ENCODE data around the gene MYH16.
"Not testable (repeated sequence)": the region's sequence is repeated elsewhere in the genome, so short reads cannot be mapped to it uniquely, and the experiment has no call there.

MYH16 gene

DNA sequence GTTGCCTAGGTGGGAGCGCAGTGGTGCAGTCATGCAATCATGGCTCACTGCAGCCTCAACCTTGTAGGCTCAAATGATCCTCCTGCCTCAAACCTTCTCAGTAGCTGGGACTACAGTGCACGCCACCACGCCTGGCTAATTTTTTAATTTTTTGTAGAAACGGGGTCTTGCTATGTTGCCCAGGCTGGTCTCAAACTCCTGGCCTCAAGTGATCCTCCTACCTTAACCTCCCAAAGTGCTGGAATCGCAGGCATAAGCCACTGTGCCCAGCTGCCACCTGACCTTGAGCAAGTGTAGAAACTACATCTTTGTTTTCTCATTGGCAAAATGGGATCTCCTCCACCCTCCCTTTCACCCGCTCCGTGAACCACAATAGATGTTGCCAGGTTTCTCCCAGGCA, 15.0 kb upstream of the MYH16 start:
- no peak for DNase-seq

- DNase-seq: no peak
These were observed 14.1 kb upstream of the MYH16 start for GRCh38 chr7:99258501-99258900.

DNA sequence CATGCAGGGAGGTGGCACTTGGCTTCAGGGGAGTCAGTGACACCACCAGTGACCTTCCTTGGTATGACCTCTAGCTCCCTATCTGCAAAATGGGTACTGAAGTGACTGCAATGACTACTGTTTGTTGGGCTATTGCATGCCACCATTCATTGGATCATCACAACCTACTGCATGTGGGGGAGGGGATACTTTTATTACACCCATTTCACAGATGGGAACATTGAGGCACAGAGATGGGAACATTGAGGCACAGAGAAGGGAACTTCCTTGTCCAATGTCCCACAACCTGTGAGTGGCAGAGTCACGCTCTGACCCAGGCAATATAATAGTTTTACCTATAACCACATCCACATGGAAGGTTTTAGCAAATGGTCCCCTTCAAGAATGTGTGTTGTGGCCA, 12.2 kb upstream of the MYH16 start:
- DNase-seq: no peak

- DNase-seq: no peak
These were observed 11.0 kb upstream of the MYH16 start for GRCh38 chr7:99261646-99262045.

GRCh38 chr7:99265848-99266480, 6.7 kb upstream of the MYH16 start:
- no peak for DNase-seq

DNA sequence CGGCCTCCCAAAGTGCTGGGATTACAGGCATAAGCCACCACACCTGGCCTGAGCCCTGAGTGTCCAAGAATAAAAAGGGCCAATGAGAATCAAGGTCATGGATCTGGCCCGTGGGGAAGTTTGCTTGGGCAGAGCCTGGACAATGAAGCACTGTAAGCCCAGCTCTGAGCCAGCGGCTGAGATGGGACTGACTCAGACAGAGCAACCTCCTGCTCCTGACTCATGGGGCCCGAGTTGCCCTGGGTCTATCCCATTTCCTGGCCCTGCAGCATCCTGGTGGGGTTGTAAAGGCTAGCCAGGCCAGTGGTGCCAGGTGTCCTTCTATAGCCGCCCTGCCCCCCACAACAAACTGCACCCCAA, 5.2 kb upstream of the MYH16 start:
- peak in 26 of 56 donors; percentile 5 to 90 (median 46) for DNase-seq

DNA sequence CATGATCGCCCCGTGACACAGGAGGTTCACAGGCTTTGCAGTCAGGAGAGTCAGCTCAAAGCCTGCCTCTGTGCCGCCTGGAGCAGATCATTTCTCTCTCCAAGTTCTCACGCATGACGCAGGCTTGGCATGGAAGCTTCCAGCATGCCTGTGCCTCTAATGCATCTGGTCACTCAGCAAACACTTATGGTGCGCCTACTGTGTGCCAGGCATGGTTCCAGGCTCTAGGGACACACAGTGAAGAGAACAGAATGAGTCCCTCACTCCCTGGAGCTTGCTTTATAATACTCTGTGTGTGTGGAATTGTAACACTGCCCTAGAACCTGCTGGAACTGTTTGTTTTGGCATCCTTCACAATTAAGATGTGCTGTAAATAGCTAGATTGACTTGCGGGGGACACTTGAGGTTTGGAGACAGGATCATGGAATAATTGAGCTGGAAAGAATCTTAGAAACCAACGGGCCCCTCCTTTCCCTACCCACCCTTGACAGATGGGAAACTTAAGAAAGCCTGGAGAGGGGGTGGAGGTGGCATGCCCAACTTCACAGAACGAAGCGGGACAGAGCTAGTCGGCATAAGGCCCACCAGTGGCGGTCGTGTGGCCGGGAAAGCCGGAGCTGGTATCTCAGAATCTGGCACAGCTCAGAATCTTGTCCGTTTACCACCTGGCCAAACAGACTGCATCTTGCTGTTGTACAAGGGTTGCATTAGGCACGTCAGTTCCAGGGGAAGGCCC, 4.6 kb upstream of the MYH16 start:
- DNase-seq: peak in 40 of 56 donors; percentile 2 to 90 (median 41)

DNA sequence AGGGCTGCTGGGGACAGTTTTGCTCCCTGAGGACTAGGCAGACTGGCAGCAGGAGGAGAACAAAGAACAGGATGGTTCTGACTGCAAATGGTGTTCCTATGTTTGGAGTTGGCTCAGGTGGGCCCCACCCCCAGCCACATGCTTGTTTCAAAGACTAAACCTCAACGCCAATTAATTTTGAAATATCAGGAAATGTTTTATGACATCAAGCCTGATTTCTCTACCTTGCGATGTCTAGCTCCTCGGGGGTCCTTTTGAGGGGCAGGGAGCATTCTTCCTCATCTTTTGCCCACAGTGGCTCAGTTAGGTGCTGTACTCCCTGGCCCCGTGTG, 4.1 kb upstream of the MYH16 start:
- peak in 2 of 56 donors; percentile 36 to 40 for DNase-seq

DNA sequence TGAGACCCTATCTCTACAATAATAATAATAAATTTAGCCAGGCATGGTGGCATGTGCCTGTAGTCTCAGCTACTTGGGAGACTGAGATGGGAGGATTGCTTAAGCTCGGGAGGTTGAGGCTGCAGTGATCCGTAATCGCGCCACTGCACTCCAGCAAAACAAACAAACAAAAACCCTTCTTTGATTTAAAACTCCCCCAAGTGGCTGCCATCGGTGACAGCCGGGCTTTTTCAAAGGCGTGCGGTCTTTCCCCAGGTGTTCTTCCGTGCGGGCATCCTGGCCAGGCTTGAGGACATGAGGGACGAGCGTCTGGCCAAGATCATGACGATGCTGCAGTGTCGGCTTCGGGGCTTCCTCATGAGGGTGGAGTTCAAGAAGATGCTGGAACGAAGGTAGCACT, 1.9 kb upstream of the MYH16 start:
- DNase-seq: no peak

DNA sequence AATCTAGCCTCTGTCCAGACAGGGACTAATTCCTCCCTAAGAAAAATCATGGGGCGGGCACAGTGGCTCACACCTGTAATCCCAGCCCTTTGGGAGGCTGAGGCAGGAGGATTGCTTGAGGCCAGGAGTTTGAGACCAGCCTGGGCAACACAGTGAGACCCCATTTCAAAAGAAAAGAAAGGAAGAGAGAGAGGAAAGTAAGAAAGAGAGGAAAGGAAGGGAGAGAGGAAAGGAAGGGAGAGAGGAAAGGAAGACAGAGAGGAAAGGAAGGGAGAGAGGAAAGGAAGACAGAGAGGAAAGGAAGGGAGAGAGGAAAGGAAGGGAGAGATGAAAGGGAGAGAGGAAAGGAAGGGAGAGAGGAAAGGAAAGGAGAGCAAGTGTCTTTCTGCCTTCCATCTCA, 922 bp downstream of the MYH16 start:
- DNase-seq: not testable (repeated sequence)

DNA sequence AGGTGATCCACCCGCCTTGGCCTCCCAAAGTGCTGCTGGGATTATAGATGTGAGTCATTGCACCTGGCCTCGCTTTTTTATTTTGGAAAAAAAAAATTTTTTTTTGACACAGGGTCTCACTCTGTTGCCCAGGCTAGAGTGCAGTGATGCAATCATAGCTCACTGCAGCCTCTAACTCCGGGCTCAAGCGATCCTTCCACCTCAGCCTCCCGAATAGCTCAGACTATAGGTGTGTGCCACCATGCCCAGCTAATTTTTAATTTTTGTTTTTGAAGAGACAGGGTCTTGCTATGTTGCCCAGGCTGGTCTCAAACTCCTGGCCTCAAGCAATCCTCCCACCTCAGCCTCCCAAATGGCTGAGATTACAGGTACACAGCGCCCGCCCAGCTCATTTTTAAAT, 2.3 kb downstream of the MYH16 start:
- DNase-seq: not testable (repeated sequence)

DNA sequence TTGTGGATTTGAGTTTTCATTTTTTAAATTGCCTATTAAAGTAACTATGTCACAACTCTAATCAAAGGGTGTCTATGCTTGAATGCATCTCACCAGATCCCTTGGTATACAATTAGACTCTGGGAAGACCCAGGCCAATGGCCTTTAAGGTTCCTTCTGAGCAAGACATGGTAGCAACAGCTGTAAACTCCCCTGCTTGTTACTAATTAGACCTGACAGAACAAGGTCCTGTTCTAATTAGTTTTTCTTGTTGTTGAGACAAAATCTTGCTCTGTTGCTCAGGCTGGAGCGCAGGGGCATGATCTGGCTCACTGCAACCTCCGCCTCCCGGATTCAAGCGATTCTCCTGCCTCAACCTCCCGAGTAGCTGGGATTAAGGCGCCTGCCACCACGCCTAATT, 2.9 kb downstream of the MYH16 start:
- DNase-seq: no peak

- DNase-seq: no peak
These were observed 5.5 kb downstream of the MYH16 start for GRCh38 chr7:99278180-99278579.

DNA sequence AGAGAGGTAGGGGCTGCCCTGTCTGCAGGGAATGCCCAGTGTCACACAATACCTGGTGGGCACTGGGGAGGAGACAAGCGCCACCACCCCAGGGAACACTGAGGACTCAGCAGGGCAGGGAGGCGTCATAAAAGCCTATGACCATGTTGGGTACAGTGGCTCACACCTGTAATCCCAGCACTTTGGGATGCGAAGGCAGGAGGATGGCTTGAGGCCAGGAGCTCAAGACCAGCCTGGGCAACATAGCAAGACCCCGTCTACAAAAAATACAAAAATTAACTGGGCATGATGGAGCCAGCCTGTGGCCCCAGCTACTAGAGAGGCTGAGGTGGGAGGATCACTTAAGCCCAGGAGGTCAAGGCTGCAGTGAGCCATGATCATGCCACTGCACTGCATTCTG, 11.5 kb downstream of the MYH16 start:
- DNase-seq: not testable (repeated sequence)

DNA sequence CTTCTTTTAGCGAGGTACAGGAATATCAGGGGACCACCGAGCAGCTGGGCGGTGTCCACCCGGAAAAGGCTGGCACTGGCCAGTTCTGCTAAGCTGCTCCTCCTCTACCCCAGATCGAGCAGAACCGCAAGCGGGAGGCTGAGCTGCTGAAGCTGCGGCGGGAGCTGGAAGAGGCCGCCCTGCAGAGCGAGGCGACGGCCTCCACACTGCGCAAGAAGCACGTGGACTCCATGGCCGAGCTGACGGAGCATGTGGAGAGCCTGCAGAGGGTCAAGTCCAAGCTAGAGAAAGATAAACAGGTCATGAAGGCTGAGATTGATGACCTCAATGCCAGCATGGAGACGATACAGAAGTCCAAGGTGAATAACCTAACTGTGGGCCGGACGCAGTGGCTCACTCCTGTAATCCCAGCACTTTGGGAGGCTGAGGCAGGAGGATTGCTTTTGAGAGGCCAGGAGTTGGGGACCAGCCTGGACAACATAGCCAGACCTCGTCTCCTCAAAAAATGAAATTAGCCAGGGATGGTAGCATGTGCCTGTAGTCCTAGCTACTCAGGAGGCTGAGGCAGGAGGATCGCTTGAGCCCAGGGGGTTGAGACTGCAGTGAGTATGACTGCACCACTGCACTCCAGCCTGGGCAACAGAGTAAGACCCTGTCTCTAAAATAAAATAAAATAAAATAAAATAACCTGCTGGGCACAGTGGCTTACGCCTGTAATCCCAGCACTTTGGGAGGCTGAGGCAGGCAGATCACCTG, 15.3 kb downstream of the MYH16 start:
- no peak for DNase-seq

DNA sequence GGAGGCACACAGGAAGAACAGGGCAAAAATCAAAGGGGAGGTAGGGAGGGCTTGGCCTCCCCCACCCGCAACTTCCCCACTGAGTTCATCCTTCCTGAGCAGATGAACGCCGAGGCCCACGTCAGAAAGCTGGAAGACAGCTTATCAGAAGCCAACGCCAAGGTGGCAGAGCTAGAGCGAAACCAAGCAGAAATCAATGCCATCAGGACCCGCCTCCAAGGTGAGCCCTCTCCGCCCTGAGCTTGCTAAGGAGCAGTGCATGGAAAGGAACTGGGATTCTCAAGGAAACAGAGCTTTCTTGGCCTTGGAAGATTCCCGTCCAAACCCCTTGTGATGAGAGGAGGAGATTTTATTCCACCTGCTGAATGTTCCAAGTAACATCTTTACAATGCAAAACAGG, 16.5 kb downstream of the MYH16 start:
- DNase-seq: no peak

DNA sequence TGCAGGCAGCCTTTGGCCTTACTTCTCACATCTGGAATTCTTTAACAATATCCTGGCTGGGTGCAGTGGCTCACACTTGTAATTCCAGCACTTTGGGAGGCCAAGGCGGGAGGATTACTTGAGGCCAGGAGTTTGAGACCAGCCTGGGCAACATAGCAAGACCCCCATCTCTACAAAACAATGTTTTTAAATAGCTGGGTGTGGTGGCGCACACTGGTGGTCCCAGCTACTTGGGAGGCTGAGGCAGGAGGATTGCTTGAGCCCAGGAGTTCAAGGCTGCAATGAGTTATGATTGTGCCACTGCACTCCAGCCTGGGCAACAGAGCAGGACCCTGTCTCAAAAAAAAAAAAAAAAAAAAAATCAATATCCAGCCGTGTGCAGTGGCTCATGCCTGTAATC, 17.5 kb downstream of the MYH16 start:
- not testable (repeated sequence) for DNase-seq

- DNase-seq: no peak
These were observed 18.5 kb downstream of the MYH16 start for GRCh38 chr7:99290980-99291607.

GRCh38 chr7:99292127-99292526, 19.5 kb downstream of the MYH16 start:
- no peak for DNase-seq

- DNase-seq: no peak
These were observed 20.5 kb downstream of the MYH16 start for GRCh38 chr7:99293167-99293566.

- DNase-seq: no peak
These were observed 21.0 kb downstream of the MYH16 start for GRCh38 chr7:99293650-99294049.

GRCh38 chr7:99296471-99296870, 23.8 kb downstream of the MYH16 start:
- no peak for DNase-seq
